ENCODE data around the gene ACSF2. TPM values are rescaled to one million over a fixed set of nuclear protein-coding genes. Genes with fewer than 3 reads are reported as not detected.

ACSF2 gene
- total RNA-seq, 4 donors from 2014 or later = 20.5 to 69.3 (median 31.9) TPM

DNA sequence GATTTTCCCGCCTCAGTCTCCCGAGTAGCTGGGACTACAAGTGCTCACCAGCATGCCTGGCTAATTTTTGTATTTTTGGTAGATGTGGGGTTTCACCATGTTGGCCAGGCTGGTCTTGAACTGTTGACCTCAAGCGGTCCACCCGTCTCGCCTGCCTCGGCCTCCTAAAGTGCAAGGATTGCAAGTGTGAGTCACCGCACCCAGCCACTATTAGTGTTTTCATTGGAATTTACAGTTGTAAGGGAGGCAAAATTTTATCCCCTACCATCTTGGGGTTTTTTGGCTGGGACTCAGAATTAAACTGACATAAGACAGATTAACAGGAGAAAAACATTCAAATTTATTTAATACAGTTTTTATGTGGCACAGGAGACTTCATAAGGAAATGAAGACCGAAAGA is 69.9 kb downstream of the ACSF2 start:
- no peak for DNase-seq (ENCODE audit: low spot score in 2 of 2)
- no peaks in the 10 kb centered on the region for H3K36me3 ChIP-seq
- H3K27ac ChIP-seq = no peak overlapping the region
- TF ChIP-seq, protein P1, sequence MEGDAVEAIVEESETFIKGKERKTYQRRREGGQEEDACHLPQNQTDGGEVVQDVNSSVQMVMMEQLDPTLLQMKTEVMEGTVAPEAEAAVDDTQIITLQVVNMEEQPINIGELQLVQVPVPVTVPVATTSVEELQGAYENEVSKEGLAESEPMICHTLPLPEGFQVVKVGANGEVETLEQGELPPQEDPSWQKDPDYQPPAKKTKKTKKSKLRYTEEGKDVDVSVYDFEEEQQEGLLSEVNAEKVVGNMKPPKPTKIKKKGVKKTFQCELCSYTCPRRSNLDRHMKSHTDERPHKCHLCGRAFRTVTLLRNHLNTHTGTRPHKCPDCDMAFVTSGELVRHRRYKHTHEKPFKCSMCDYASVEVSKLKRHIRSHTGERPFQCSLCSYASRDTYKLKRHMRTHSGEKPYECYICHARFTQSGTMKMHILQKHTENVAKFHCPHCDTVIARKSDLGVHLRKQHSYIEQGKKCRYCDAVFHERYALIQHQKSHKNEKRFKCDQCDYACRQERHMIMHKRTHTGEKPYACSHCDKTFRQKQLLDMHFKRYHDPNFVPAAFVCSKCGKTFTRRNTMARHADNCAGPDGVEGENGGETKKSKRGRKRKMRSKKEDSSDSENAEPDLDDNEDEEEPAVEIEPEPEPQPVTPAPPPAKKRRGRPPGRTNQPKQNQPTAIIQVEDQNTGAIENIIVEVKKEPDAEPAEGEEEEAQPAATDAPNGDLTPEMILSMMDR (IDR thresholded peaks at IDR 0.05) = no peak
- TF ChIP-seq EP300 (IDR thresholded peaks at IDR 0.05) (no peak), POLR2A (IDR thresholded peaks at IDR 0.05) (no peak)
- no peaks in the 10 kb centered on the region for H3K27me3 ChIP-seq
- no peak overlapping the region for H3K4me3 ChIP-seq
- peaks cover 0 to 14% (median 0%) of the 10 kb centered on the region in 4 donors for H3K4me1 ChIP-seq
- WGBS, 2 donors = 92 to 96% methylated on average over 8 of the region's 8 CpGs
- no peaks in the 10 kb centered on the region for H3K9me3 ChIP-seq

DNA sequence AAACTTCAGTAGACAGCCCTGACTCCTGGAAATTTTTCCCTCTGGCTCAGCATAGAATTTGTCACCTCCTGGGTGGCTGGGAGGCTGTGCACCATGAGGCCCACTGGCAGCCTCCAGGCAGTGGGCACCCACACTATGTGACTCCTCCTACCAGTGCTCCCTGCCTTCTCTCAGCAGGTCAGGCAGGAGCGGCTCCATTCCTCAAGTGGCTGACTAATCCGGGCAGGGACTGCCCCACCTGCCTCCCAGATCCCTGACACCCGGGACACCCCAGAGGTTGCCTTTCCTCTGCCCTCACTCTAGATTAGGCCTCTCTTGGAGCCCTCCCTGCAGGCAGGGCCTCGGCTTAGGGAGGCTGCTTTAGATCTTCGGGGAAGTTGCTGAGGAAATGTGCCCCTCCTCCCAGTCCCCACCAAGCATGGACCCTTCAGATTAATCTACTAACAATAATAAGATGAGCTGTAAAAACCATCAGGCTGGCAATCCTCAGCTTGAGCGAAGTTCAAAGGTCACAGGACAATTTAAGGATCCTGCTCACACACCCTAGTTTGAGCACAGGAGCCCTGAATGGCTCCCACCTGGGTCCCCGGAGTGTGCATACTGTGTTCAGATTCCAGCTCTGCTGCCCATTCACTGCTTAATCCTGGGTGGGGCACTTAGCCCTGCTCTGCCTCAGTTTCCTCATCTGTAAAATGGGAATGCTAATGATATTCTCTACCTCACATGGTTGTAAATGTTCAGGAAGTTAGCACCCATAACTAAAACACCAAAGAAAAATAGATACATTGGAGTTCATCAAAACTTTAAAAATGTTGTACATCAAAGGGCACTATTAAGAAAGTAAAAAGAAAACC is 72.2 kb downstream of the ACSF2 start:
- Histone ChIP-seq H3K4me1 (no peaks in the 10 kb centered on the region), H3K27me3 (no peaks in the 10 kb centered on the region), H3K4me3 (no peak overlapping the region), H3K9me3 (no peaks in the 10 kb centered on the region), H3K27ac (no peak overlapping the region), H3K36me3 (no peaks in the 10 kb centered on the region)
- no peak for TF ChIP-seq EP300 (IDR thresholded peaks at IDR 0.05)
- no peak for TF ChIP-seq POLR2A (IDR thresholded peaks at IDR 0.05)
- TF ChIP-seq, protein P1 (IDR thresholded peaks at IDR 0.05) = no peak
- WGBS, 2 donors = 69 to 72% methylated on average over 7 of the region's 7 CpGs
- no peak for DNase-seq (ENCODE audit: low spot score in 2 of 2)

DNA sequence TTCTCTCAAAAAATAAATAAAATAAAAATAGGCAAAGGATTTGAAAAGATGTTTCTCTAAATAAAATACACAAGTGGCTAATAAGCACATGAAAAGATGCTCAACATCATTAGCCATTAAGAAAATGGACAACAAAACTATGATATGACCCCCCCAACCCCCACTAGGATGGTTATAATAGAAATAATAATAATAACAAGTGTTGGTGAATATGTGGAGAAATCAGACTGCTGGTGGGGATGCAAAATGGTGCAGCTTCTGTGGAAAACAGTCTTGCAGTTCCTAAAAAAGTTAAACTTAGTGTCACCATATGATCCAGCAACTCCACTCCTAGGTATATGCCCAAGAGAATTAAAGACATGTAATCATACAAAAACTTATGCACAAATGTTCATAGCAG is 73.3 kb downstream of the ACSF2 start:
- Histone ChIP-seq H3K9me3 (no peaks in the 10 kb centered on the region), H3K36me3 (no peaks in the 10 kb centered on the region), H3K27ac (no peak overlapping the region), H3K4me1 (no peaks in the 10 kb centered on the region), H3K4me3 (no peak overlapping the region), H3K27me3 (no peaks in the 10 kb centered on the region)
- no peak for TF ChIP-seq POLR2A (IDR thresholded peaks at IDR 0.05)
- no peak for TF ChIP-seq EP300 (IDR thresholded peaks at IDR 0.05)
- TF ChIP-seq, protein P1 (IDR thresholded peaks at IDR 0.05) = no peak
- DNase-seq (ENCODE audit: low spot score in 2 of 2) = no peak

DNA sequence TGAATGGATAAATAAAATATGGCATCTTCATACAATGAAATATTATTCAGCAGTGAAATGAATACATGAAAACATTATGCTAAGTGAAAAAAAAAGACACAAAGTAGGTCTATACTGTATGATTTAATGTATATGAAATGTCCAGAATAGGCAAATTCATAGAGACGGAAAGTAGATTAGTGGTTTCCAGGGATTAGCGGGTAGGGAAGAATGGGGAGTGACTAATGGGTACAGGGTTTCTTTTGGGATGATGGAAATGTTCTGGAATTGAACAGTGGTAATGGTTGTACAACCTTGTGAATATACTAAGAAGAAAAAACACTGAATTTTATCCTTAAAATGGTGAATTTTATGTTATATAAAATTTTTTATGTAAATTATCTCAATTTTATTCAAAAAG is 73.7 kb downstream of the ACSF2 start:
- Histone ChIP-seq H3K27me3 (no peaks in the 10 kb centered on the region), H3K4me3 (no peak overlapping the region), H3K9me3 (no peaks in the 10 kb centered on the region), H3K27ac (no peak overlapping the region), H3K36me3 (no peaks in the 10 kb centered on the region), H3K4me1 (no peaks in the 10 kb centered on the region)
- no peak for DNase-seq (ENCODE audit: low spot score in 2 of 2)
- WGBS, 2 donors = 88 to 94% methylated on average over 2 of the region's 2 CpGs
- TF ChIP-seq POLR2A (IDR thresholded peaks at IDR 0.05) (no peak), EP300 (IDR thresholded peaks at IDR 0.05) (no peak)
- TF ChIP-seq, protein P1 (IDR thresholded peaks at IDR 0.05) = no peak

DNA sequence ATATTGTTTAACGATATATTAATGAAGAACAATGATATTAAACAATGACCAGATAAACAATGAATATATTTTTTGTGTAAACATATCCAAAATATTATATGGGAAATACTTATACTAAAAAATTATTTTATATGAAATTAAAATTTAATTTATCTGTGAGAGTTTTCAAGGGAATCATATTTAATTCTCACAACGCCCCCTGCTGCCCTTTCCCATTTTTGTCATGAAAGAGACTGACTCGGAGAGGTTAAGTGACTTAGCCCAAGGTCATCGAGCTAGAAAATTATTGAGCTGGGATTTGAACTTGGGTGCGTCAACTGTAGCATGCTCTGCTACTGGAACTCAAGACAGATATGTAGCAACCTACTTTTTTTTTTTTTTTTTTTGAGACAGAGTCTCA is 75.0 kb downstream of the ACSF2 start:
- Histone ChIP-seq H3K36me3 (no peaks in the 10 kb centered on the region), H3K4me1 (no peaks in the 10 kb centered on the region), H3K27ac (no peak overlapping the region), H3K4me3 (no peak overlapping the region), H3K9me3 (no peaks in the 10 kb centered on the region), H3K27me3 (no peaks in the 10 kb centered on the region)
- 34 to 40% methylated on average over 5 of the region's 5 CpGs for WGBS, 2 donors
- TF ChIP-seq, protein P1 (IDR thresholded peaks at IDR 0.05) = peak in 3 of 5 experiments; percentile 13 to 18 (median 17)
- TF ChIP-seq EP300 (IDR thresholded peaks at IDR 0.05) = no peak
- peak in 1 of 2 donors; percentile 66 for DNase-seq (ENCODE audit: low spot score in 2 of 2)

Data from tibial nerve (tissue), 4 donors.